Measurements from ENCODE around the gene FNDC3B.

FNDC3B gene

DNA sequence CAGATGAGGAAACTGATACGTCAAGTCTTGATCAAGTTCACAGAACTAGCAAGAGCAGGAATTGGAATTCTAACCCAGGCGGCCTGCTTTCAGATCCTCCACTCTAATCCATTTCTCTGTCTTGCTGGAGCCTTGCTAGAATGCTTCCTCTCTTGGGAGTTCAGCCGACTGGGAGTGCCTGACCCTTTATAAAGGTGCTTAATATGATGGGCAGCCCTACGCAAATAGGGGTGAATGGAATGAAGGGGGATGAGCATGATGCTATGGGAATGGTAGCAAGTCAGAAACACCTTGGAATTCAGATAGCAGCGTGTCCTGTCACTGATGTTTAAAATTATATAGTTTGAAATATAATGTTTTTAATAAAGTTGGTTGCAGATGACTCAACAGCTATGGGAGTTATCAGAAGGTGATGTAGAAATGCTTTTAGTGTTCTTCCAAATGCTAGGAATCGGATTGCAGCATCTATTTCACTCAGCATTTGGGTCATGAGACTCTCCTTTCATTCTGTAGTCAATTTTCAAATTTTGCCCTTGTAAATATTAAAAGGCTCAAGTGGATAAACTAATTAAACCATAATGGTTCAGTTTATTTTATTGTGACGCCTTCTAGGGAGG is 150.7 kb downstream of the FNDC3B start:
- intact Hi-C loops (cut with DNase I): no loop called here
- no peak for DNase-seq

DNA sequence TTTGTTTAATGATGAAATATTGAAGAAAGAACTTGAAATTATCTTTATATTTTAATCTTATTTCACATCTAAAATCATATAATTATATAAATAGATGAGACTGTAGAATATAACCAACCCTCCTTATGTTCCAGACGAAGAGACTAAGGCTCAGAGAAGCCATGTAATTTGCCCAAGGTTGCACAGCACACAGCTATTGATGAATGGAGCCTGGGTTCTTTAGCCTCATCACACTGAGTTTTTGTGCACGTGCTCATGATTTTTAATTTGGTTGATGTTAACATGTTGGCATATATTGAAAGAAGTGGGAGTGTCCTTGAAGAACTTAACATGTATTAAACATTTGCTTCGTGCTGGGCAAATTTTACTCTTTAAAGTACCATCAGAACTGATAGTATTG is 151.6 kb downstream of the FNDC3B start:
- intact Hi-C loops (cut with DNase I): no loop called here
- DNase-seq: no peak

GRCh38 chr3:172191629-172192028 is 152.3 kb downstream of the FNDC3B start:
- intact Hi-C loops (cut with DNase I): no loop called here
- no peak for DNase-seq

DNA sequence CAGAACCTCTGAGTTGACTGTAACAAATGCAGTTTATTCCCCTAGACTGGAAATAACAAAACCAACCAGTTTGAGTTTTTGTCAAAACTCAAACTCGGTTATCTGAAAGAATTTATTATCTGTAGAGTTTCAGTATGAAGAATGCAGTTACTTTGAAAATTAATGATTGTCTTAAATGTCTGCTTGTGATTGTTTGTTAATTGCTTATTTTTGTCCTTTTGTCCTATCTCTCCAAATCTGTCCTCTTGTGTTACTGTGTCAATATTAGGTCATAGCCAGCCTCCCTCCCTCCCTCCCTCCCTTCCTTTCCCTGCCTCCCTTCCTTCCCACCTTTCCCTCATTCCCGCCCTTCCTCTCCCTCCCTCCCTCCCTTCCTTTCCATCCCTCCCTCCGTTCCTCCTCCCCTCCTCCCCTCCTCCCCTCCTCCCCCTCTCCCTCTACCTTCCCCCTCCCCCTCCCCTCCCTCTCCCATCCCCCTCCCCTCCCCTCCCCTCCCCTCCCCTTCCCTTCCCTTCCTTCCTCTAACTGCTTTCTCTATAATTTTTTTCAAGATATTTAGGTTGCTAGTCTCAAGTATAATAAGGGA is 153.5 kb downstream of the FNDC3B start:
- intact Hi-C loops (cut with DNase I): no loop called here
- DNase-seq: no peak

DNA sequence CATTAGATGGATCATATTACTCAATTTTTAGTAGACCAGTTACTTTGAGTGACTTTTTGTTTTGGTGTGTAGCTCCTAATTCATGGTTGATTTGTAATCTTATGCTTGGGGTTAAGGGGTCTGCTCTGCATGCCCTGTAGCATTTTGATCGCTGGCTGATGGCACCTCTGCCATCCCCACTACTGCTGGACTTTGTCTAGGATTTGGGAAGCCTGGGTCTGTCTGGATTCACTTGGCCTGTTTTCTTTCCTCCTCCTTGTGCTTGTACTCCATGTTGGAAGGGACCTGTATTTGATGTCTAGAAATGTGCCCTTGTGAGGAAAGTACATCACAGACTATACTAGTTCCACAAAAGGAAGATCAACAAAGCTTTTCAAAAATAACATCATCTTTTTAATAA is 154.1 kb downstream of the FNDC3B start:
- no peak for DNase-seq
- intact Hi-C loops (cut with DNase I): no loop called here

GRCh38 chr3:172194702-172195406 is 155.5 kb downstream of the FNDC3B start:
- DNase-seq: no peak
- intact Hi-C loops (cut with DNase I): no loop called here

GRCh38 chr3:172195407-172195754 is 156.0 kb downstream of the FNDC3B start:
- intact Hi-C loops (cut with DNase I): no loop called here
- no peak for DNase-seq

DNA sequence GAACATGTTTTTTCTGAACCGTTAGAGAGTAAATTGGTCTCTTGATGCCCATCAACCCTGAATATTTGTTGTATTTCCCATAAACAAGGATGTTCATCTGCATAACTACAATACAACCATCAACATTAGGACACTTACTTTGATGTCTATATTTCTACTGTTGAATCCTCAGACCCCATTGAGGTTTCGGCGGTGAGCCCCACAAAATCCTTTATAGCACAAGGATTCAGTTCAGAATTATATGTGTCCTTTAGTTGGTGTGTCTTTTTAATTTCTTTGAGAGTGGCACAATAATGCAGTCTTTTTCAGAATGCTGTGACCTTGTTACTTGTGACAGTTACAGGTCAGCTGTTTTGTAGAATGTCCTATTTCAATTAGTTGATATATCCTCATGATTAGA is 158.0 kb downstream of the FNDC3B start:
- DNase-seq: no peak
- intact Hi-C loops (cut with DNase I): no loop called here

DNA sequence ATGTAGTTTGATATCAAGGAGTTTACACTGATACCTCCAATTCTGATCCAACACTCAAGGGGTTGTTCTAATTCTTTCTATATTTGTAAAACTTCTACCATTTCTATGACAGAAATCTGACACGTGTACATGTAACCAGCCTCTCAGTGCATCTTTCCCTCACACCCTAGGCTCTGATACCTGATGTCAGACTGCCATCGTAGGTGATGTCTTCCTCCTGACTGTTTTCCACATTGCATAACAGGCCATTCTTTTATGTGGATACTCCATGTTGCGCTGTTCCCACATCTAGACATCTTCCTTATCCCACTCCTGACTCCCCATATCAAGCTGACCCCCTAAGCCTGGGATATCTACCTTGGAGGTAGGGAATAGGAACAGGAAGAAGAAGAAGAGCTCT is 159.1 kb downstream of the FNDC3B start:
- no peak for DNase-seq
- intact Hi-C loops (cut with DNase I): no loop called here

- no peak for DNase-seq
- intact Hi-C loops (cut with DNase I): no loop called here
Observed at GRCh38 chr3:172199850-172200369, 160.5 kb downstream of the FNDC3B start.

DNA sequence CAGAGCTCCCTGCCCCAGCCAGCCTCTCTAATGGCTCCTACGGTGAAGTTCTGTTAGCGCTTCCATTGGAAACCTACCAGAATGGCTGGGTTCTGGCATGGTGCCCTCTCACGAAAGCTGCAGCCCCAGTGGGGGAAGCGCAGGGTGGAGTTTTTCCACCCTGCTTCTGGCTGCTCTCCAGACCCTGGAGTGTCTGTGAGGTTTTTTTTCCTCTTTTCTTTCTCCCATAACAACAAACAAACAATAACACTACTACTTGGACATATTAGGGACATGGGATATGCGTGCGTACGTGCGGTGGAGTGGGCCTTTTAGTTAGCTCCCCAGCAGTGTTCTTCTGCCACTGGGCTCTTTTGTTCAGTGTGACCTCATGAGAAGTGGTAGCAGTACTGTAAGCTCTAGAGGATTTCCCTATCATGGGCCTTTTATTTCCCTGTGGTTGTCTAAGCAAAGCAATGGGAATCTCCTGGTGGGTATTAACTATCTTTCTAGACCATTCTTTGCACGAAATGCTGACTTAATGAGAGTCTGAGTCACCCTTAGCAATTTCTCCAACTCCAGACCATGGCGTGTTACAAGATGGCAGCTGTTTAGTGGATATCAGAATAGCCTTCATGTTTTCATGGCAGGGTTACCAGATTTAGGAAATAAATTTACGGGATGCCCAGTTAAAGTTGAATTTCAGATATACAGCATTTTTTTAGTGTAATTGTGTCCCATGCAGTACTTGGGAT is 161.9 kb downstream of the FNDC3B start:
- DNase-seq: peak in 10 of 42 donors; percentile 13 to 43 (median 25)
- intact Hi-C loops (cut with DNase I): no loop called here

GRCh38 chr3:172201870-172202236 is 162.5 kb downstream of the FNDC3B start:
- intact Hi-C loops (cut with DNase I): no loop called here
- DNase-seq: no peak

GRCh38 chr3:172202797-172203196 is 163.4 kb downstream of the FNDC3B start:
- no peak for DNase-seq
- intact Hi-C loops (cut with DNase I): no loop called here

GRCh38 chr3:172203522-172204258 is 164.3 kb downstream of the FNDC3B start:
- intact Hi-C loops (cut with DNase I): no loop called here
- peak; percentile 29 to 87 (median 72) for DNase-seq

GRCh38 chr3:172204716-172205115 is 165.3 kb downstream of the FNDC3B start:
- DNase-seq: no peak
- intact Hi-C loops (cut with DNase I): no loop called here

DNA sequence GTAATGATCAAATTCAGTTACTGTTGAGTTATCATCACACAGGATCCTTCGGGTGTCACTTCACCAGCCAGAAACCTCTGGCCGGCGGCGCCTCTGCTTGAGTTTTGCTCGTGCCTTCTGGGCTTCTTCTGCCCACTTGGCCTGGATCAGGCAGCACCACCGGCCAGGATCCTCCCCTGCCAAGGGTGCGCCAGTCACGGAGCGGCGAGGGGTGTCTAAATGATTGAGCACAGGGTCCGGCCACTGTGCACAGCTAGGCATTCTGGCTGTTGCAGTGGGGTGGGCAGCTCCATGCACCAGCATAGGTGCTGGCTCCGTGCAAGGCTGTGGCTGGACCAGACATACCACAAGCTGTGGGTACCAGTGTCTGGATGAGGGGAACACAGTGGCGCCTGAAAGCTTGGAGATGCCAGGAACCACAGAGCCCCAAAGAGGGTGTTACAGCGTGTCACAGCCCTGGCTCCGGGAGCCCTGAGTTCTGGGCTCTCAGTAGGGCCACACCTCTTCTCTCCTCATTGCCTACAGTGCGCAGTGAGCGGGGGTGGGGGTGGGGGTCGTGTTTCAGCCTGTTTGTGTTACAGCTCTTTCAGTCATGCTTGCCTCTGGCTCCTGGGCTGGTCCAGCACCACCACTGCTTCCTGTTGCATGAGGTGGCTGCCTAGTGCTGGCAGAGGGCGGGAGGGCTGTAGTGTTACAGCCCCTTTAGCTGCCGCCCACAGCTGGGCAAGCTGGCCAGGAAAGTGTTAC is 169.4 kb downstream of the FNDC3B start:
- intact Hi-C loops (cut with DNase I): no loop called here
- DNase-seq: no peak

DNA sequence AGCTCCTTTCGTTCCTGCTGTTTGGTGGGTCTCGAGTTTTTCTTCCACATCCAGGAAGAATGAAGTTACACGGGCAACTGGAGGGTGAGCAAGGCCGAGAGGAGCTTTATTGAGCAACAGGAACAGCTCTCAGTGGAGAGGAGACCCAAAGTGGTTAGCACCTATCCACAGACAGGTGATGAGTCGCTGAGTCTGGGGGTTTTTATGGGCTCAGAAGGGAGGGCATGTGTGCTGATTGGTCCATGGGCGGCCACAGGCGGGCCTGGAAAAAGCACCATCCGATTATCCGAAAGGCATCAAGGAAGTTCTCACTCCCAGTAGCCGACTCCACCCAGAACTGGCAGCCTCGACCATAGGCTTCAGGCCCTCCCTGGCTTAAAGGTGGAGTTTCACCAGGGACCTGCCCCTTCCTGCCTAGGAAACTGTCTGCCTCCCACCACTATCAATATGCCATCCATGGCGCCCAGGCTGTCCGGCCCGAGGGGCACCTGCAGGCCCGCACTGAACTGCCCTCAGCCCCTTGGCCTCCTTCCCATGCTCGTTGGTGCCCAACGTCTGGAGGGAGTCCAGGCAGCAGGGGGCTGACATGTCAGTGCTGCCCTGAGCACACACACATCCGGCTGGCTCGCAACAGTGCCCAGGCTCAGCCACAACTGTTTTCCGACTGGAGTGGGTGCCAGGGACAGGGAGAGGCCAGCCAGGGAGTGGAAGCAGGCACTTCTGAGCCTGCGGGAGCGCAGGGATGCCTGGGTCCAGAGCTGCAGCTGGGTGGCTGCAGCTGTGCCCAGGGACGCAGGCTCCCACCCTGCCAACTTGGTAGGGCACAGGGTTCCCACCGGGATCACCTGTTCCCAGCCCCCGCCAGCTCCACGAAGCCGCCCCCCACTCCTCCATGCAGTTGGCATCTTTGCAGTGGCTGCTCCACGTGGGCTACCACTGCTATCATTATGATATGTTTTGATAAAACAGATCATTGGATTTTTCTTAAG is 170.2 kb downstream of the FNDC3B start:
- intact Hi-C loops (cut with DNase I): loop anchor here (10.0 kb wide), 1 partner anchor 175 kb away; the partner anchor contains the start of gene FNDC3B
- peak in 18 of 42 donors; percentile 4 to 50 (median 30) for DNase-seq

All from head of caudate nucleus (tissue), 42 donors.